ENCODE measurements around the gene ADAD2. TPM values are rescaled to one million over a fixed set of nuclear protein-coding genes. Genes with fewer than 3 reads are reported as not detected.

ADAD2 gene
- total RNA-seq, 1 experiment from 2014 or later: not detected

DNA sequence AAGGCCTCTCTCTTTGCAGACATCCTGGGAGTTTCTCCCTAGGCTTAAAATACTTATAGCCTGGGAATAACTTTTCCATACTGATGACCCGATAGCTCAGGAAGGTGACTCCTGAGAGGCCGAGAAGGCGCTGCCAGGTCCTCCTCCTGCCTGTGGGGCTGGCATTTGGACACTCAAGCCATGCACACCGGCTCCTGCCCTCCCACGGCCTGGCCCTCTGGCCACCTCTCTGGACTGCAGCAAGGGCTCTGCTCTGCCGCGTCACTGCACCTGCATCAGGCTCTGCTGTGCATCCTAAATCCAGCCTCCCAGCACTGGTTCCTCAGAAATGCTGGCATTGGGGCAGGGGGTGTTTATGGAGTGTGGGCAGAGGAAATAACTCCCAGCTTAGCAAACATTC is 34.6 kb downstream of the ADAD2 start:
- 0 out of 2 replicates have a peak, but pooled peaks cover 3% of the 10 kb centered on the region for H3K9me3 ChIP-seq (ENCODE audit: insufficient read depth, low read depth)
- intact Hi-C loops (cut with micrococcal nuclease; ENCODE audit: unreplicated experiment): loop anchor here (5.0 kb wide), 1 partner anchor 277 kb away; the partner anchor contains the start of gene MEAK7
- no TSS peak for BruUV-seq (replicated peaks)
- CTCF ChIA-PET: no interaction called here
- no peak overlapping the region for H3K27ac ChIP-seq
- H3F3A ChIP-seq (ENCODE audit: insufficient read depth, low read depth): peaks cover 30% of the 10 kb centered on the region
- H3K4me1 ChIP-seq (replicated peaks; ENCODE audit: insufficient read depth): peaks cover 40% of the 10 kb centered on the region
- H2AFZ ChIP-seq: no peak overlapping the region
- POLR2A ChIA-PET (ENCODE audit: unreplicated experiment): no interaction called here
- no peak overlapping the region for H3K4me3 ChIP-seq
- TF ChIP-seq EZH2 (IDR thresholded peaks at IDR 0.05; ENCODE audit: low read depth): no peak
- TF ChIP-seq, protein P1, sequence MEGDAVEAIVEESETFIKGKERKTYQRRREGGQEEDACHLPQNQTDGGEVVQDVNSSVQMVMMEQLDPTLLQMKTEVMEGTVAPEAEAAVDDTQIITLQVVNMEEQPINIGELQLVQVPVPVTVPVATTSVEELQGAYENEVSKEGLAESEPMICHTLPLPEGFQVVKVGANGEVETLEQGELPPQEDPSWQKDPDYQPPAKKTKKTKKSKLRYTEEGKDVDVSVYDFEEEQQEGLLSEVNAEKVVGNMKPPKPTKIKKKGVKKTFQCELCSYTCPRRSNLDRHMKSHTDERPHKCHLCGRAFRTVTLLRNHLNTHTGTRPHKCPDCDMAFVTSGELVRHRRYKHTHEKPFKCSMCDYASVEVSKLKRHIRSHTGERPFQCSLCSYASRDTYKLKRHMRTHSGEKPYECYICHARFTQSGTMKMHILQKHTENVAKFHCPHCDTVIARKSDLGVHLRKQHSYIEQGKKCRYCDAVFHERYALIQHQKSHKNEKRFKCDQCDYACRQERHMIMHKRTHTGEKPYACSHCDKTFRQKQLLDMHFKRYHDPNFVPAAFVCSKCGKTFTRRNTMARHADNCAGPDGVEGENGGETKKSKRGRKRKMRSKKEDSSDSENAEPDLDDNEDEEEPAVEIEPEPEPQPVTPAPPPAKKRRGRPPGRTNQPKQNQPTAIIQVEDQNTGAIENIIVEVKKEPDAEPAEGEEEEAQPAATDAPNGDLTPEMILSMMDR (conservative IDR thresholded peaks at IDR 0.05): no peak
- H3K36me3 ChIP-seq (ENCODE audit: low read depth): no peaks in the 10 kb centered on the region
- H3K79me2 ChIP-seq (ENCODE audit: low read depth): no peaks in the 10 kb centered on the region
- DNase-seq: no peak
- H3K4me2 ChIP-seq: no peak overlapping the region
- H3K9me2 ChIP-seq (ENCODE audit: insufficient read depth): no peaks in the 10 kb centered on the region
- no peaks in the 10 kb centered on the region for H4K20me1 ChIP-seq (ENCODE audit: insufficient read depth)
- H3K27me3 ChIP-seq (ENCODE audit: insufficient read depth, low read depth): no peaks in the 10 kb centered on the region

DNA sequence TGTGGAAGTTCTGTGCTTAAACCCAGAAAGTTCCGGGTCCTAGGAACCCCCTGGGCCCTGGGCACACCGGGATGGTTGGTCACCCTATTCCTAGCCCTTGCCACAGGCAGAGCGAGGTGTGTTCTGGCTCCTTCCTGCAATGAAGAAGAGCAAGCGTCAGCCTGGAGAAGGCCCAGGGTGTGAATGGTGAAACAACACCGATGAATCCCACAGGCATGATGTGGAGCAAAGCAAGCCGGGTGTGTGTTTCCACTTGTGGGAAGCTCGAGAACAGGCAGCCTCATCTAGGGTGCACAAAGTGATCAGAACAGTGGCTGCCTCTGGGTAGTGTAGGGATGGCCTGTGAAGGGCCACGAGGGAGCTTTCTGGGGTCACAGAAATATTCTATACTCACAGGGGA is 35.1 kb downstream of the ADAD2 start:
- no peak overlapping the region for H3K4me2 ChIP-seq
- no peak for TF ChIP-seq EZH2 (IDR thresholded peaks at IDR 0.05; ENCODE audit: low read depth)
- TF ChIP-seq, protein P1 (conservative IDR thresholded peaks at IDR 0.05): no peak
- no peaks in the 10 kb centered on the region for H3K9me2 ChIP-seq (ENCODE audit: insufficient read depth)
- ChIA-PET CTCF (no interaction called here), POLR2A (ENCODE audit: unreplicated experiment) (no interaction called here)
- no peaks in the 10 kb centered on the region for H3K79me2 ChIP-seq (ENCODE audit: low read depth)
- DNase-seq: no peak
- H3K36me3 ChIP-seq (ENCODE audit: low read depth): no peaks in the 10 kb centered on the region
- no peak overlapping the region for H2AFZ ChIP-seq
- H4K20me1 ChIP-seq (ENCODE audit: insufficient read depth): no peaks in the 10 kb centered on the region
- H3K27ac ChIP-seq: no peak overlapping the region
- intact Hi-C loops (cut with micrococcal nuclease; ENCODE audit: unreplicated experiment): loop anchor here (5.0 kb wide), 1 partner anchor 276 kb away; the partner anchor contains the start of gene MEAK7
- peaks cover 30% of the 10 kb centered on the region for H3F3A ChIP-seq (ENCODE audit: insufficient read depth, low read depth)
- H3K27me3 ChIP-seq (ENCODE audit: insufficient read depth, low read depth): no peaks in the 10 kb centered on the region
- 0 out of 2 replicates have a peak, but pooled peaks cover 3% of the 10 kb centered on the region for H3K9me3 ChIP-seq (ENCODE audit: insufficient read depth, low read depth)
- peaks cover 40% of the 10 kb centered on the region for H3K4me1 ChIP-seq (replicated peaks; ENCODE audit: insufficient read depth)
- H3K4me3 ChIP-seq: no peak overlapping the region
- no TSS peak for BruUV-seq (replicated peaks)

DNA sequence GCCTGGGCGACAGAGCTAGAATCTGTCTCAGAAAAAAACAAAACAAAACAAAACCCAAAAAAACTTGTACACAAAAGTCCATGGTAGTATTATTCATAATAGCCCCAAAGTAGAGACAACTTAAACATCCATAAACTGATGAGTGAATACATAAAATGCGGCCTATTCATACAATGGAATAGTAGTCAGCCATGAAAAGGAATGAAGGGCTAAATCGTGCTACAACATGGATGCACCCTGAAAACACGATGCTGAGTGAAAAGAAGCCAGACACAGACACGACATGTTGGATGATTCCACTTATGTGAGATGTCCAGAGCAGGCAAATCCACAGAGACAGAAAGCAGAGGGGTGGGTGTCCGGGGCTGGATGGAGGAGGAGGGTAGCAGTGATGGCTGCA is 36.6 kb downstream of the ADAD2 start:
- intact Hi-C loops (cut with micrococcal nuclease; ENCODE audit: unreplicated experiment): loop anchor here (5.0 kb wide), 1 partner anchor 275 kb away; the partner anchor contains the start of gene MEAK7
- Histone ChIP-seq H2AFZ (no peak overlapping the region), H3K27me3 (ENCODE audit: insufficient read depth, low read depth) (no peaks in the 10 kb centered on the region), H3K79me2 (ENCODE audit: low read depth) (no peaks in the 10 kb centered on the region), H3K4me3 (peak overlapping the region; percentile 30; the same call in 1 of the 2 replicates), H3K9me2 (ENCODE audit: insufficient read depth) (no peaks in the 10 kb centered on the region), H3F3A (ENCODE audit: insufficient read depth, low read depth) (peaks cover 30% of the 10 kb centered on the region), H3K9me3 (ENCODE audit: insufficient read depth, low read depth) (0 out of 2 replicates have a peak, but pooled peaks cover 3% of the 10 kb centered on the region), H3K4me1 (replicated peaks; ENCODE audit: insufficient read depth) (peaks cover 40% of the 10 kb centered on the region), H4K20me1 (ENCODE audit: insufficient read depth) (no peaks in the 10 kb centered on the region), H3K4me2 (peak overlapping the region; percentile 69), H3K27ac (no peak overlapping the region), H3K36me3 (ENCODE audit: low read depth) (no peaks in the 10 kb centered on the region)
- DNase-seq: no peak
- ChIA-PET POLR2A (ENCODE audit: unreplicated experiment) (interaction anchor here (0.6 kb wide), 2 partner anchors 29 to 1882 kb away, joined by 3 to 4 read pairs; no protein-coding TSS in a partner anchor), CTCF (interaction anchor here (1.0 kb wide), 1 partner anchor 40 kb away, joined by 12 read pairs; the partner anchor contains the start of gene TAF1C)
- no peak for TF ChIP-seq EZH2 (IDR thresholded peaks at IDR 0.05; ENCODE audit: low read depth)
- TF ChIP-seq, protein P1 (conservative IDR thresholded peaks at IDR 0.05): no peak
- no TSS peak for BruUV-seq (replicated peaks)
